Choroid plexus epithelial cell (primary cell): Measurements from ENCODE around the gene IL20RA.

ENCODE experiments used
- DNase-seq: peaks from one replicate; pipeline ENCODE4 v3.0.0-alpha.2; 2010; ENCODE audit warnings: low read depth
- H3K4me3 ChIP-seq: 2 replicates; pipeline ENCODE4 v1.5.1; 2011; ENCODE audit warnings: low read depth, mild to moderate bottlenecking, control low read depth, low read length, moderate library complexity
- TF ChIP-seq, protein P1 (sequence below): conservative IDR thresholded peaks from 2 replicates; pipeline ENCODE4 v1.5.1; 2011; ENCODE audit warnings: low read depth, mild to moderate bottlenecking, control low read depth, inconsistent platforms, low read length, moderate library complexity

The IL20RA gene

DNA sequence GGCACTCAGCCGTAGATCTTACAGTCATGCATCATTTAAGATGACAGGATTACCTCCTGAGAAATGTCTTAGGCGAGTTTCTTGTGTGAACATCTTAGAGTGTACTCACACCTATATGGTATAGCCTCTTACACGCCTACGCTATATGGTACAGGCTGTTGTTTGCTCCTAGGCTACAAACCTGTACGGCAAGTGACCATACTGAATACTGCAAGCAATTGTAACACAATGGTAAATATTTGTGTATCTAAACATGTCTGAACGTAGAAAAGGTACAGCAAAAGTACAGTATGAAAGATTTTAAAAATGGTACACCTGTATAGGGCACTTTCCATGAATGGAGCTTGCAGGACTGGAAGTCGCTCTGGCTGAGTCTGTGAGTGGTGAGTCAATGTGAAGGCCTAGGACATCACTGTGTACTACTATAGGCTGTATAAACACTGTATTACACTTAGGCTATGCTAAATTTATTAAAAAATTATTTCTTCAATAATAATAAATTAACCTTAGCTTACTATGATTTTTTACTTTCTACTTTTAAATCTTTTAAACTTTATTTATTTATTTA is 541 bp upstream of the IL20RA start:
- H3K4me3 ChIP-seq, result no peak overlapping the region
- DNase-seq, result no peak
- TF ChIP-seq, protein P1, sequence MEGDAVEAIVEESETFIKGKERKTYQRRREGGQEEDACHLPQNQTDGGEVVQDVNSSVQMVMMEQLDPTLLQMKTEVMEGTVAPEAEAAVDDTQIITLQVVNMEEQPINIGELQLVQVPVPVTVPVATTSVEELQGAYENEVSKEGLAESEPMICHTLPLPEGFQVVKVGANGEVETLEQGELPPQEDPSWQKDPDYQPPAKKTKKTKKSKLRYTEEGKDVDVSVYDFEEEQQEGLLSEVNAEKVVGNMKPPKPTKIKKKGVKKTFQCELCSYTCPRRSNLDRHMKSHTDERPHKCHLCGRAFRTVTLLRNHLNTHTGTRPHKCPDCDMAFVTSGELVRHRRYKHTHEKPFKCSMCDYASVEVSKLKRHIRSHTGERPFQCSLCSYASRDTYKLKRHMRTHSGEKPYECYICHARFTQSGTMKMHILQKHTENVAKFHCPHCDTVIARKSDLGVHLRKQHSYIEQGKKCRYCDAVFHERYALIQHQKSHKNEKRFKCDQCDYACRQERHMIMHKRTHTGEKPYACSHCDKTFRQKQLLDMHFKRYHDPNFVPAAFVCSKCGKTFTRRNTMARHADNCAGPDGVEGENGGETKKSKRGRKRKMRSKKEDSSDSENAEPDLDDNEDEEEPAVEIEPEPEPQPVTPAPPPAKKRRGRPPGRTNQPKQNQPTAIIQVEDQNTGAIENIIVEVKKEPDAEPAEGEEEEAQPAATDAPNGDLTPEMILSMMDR, result no peak

DNA sequence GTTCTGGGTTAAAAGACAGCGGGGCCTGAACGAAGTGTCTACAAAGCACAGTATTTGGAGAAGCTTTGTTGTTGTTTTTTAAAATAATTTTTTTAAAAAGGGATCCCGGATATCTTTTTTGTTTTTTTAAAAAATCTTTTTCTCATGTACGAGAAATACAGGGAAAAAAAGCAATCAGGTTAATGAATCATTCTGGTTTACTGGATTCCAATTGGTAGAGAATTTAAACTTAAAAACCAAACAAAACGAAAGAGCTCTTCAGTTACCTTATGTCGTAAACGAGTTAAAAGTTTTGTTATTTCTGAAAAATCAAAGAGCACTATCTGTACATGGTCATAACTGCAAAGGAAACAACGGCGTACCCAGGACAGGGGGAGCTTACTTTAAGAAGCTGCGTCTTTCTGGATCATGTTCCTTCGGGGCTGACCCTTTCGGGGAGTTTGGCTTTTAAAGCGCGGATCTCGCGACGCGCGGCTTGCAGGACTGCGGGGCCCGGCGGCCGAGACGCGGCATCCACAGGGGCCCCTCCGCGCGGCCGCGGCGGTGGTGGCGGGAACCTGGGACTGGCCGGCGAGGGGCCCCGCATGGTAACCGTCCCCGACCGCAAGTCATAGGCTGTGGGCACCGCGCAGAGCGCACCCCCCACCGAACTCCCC is 927 bp downstream of the IL20RA start:
- peak overlapping the region; percentile 73 for H3K4me3 ChIP-seq
- DNase-seq, result peak; percentile 43
- TF ChIP-seq, protein P1, result no peak

DNA sequence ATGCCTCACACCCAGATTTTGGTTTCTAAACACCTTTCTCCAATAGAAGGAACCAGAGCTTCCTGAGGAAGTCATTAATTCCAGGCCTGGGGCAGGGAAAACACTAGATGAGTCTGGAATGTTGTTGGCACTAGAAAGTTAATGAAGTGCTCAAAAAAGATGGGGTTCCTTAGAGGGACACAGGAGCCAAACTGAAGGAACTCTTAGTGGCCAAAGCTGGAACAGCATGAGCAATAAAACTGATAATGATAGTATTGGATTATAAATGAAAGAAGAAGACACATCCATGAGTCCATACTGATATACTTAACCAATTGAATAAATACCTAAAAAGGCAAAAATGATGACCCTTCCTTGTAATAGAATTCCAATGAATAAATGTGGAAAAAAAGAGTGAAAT is 4.4 kb downstream of the IL20RA start:
- TF ChIP-seq, protein P1, result peak; percentile 15
- no peak overlapping the region for H3K4me3 ChIP-seq
- no peak for DNase-seq

DNA sequence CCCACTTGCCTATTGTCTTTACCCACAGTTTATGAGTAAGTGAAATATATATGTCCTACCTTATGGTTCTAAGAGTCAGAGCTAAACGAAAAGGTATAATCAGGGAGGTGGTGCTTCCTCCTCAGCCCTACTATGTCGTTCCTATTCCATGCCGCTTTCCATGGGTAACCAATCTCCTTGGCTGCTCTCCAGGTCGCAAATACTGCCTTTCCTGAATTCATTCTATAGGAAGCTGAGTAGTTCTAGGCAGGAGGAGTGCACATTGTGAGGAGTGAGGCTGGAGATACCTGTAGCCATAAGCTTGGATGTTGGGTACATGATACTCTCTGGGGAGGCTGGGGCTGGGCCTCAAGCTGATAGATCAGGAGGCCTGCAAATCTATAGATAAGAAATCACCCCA is 5.8 kb downstream of the IL20RA start:
- DNase-seq, result no peak
- TF ChIP-seq, protein P1, result no peak
- H3K4me3 ChIP-seq, result no peak overlapping the region

DNA sequence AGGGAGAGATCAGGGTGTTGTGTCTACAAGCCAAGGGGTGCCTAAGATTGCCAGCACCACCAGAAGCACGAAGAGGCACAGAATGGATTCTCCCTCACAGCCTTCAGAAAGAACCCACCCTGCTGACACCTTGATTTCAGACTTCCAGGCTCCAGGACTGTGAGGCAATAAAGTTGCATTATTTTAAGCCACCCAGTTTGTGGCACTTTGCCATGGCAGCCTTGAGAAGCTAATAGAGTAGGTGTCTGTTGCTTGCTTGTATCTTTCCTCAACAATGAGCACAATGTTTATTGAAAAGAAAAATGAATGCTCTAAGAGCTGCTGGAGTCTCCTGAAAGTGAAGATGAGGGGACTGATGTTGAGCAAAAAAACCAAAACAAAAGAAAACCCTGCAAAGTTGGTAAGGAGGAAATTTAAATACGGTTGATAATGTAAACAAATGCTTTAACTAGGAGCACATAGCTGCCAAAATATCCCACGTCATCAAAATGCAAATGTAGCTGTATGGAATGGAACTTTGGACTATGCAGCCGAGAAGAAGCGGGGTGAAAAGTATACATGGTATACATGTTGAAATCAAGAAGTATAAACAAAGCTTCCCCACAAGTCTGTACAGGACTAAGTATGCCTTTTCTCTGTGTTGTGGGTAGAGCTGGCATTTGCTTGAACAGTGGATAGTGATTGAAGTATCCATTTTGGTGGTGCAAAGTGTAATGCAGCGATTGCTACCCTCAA is 8.0 kb downstream of the IL20RA start:
- TF ChIP-seq, protein P1, result no peak
- no peak overlapping the region for H3K4me3 ChIP-seq
- DNase-seq, result no peak

DNA sequence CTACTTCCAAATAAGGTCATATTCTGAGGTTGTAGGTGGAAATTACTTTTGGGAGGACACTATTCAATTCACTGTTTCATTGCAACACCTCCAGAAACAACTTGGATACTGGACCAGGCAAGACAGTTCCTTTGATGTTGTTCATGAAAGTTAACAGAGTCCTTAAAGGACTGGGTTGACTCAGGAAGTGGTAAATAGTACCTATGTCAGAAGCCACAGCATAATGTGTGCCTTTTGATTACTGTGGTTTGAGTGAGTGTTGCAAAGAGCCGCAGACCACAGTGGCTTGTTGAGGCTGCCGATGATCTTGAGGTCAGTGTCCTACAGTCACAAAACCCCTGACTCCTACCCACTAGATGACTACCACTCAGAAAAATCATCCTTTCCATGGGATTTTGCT is 10.9 kb downstream of the IL20RA start:
- H3K4me3 ChIP-seq, result no peak overlapping the region
- peak; percentile 17 for DNase-seq
- TF ChIP-seq, protein P1, result no peak
